Fibroblast of peridontal ligament (primary cell): ENCODE data around the gene RINL.

ENCODE experiments used
- DNase-seq: peaks from one replicate; pipeline ENCODE4 v3.0.0-alpha.2; 2010; ENCODE audit errors: extremely low read depth

Gene RINL

GRCh38 chr19:38849147-38849859 is 28.8 kb downstream of the RINL start:
- DNase-seq, result peak; percentile 93

- DNase-seq, result peak; percentile 9
Observed at GRCh38 chr19:38848299-38849146, 29.6 kb downstream of the RINL start.

- DNase-seq, result no peak
Observed at GRCh38 chr19:38846097-38846496, 32.0 kb downstream of the RINL start.

- DNase-seq, result no peak
Observed at GRCh38 chr19:38845374-38846024, 32.6 kb downstream of the RINL start.

GRCh38 chr19:38844093-38844686 is 33.9 kb downstream of the RINL start:
- no peak for DNase-seq

GRCh38 chr19:38843175-38843758 is 34.8 kb downstream of the RINL start:
- DNase-seq, result no peak

GRCh38 chr19:38842439-38843174 is 35.5 kb downstream of the RINL start:
- no peak for DNase-seq

- no peak for DNase-seq
Observed at GRCh38 chr19:38841787-38842438, 36.2 kb downstream of the RINL start.

GRCh38 chr19:38841180-38841766 is 36.8 kb downstream of the RINL start:
- DNase-seq, result no peak

GRCh38 chr19:38840583-38840968 is 37.5 kb downstream of the RINL start:
- DNase-seq, result no peak

GRCh38 chr19:38839816-38840582 is 38.1 kb downstream of the RINL start:
- DNase-seq, result no peak

GRCh38 chr19:38838986-38839761 is 38.9 kb downstream of the RINL start:
- DNase-seq, result no peak

- no peak for DNase-seq
Observed at GRCh38 chr19:38838208-38838985, 39.7 kb downstream of the RINL start.

- no peak for DNase-seq
Observed at GRCh38 chr19:38837656-38838121, 40.4 kb downstream of the RINL start.

GRCh38 chr19:38836983-38837626 is 41.0 kb downstream of the RINL start:
- DNase-seq, result no peak

- no peak for DNase-seq
Observed at GRCh38 chr19:38836159-38836982, 41.7 kb downstream of the RINL start.
